DND-41 (cell line): Measurements from ENCODE around the gene EFNA3.
"Not testable (repeated sequence)": the region's sequence is repeated elsewhere in the genome, so short reads cannot be mapped to it uniquely, and the experiment has no call there.

Experiments
- ATAC-seq: fragments of 200-7000 bp; cut with Tn5 transposase; 3 replicates; pipeline ENCODE4 v1.9.1; 2021; ENCODE audit warnings: low read depth; ENCODE audit not compliant: insufficient read depth
- DNase-seq: peaks from one replicate; pipeline ENCODE4 v3.0.0-alpha.2; 2020
- H2AFZ ChIP-seq: 2 replicates; pipeline ENCODE4 v1.6.0; 2012; ENCODE audit warnings: low read depth, low read length
- H3K27ac ChIP-seq: 2 replicates; pipeline ENCODE4 v1.5.1; 2012; ENCODE audit warnings: low read length, inconsistent platforms
- H3K27me3 ChIP-seq: fragments of 200-600 bp; sonication (generic); 2 replicates; pipeline ENCODE4 v1.6.0; 2012; ENCODE audit warnings: low read length, mild to moderate bottlenecking, inconsistent platforms; ENCODE audit not compliant: insufficient read depth, poor library complexity
- H3K36me3 ChIP-seq: 2 replicates; pipeline ENCODE4 v1.5.1; 2012; ENCODE audit warnings: low read length, inconsistent platforms; ENCODE audit not compliant: insufficient read depth
- H3K4me1 ChIP-seq: 2 replicates; pipeline ENCODE4 v1.5.1; 2012; ENCODE audit warnings: mild to moderate bottlenecking, low read length; ENCODE audit not compliant: insufficient read depth
- H3K4me2 ChIP-seq: 2 replicates; pipeline ENCODE4 v1.6.0; 2012; ENCODE audit warnings: mild to moderate bottlenecking, moderate library complexity, low read length, inconsistent platforms; ENCODE audit not compliant: insufficient read depth
- H3K4me3 ChIP-seq, 2 experiments: fragments of 200-600 bp in 1 of 2; shearing (Covaris generic) in 1 of 2; 2 replicates each; pipeline ENCODE4 v1.5.1; 2012 to 2016; ENCODE audit warnings: inconsistent platforms in 2 of 2, low read length in 2 of 2, mild to moderate bottlenecking in 2 of 2, low read depth in 1 of 2, moderate library complexity in 1 of 2
- H3K79me2 ChIP-seq: 2 replicates; pipeline ENCODE4 v1.6.0; 2012; ENCODE audit warnings: low read length, inconsistent platforms; ENCODE audit not compliant: insufficient read depth
- H3K9ac ChIP-seq: 2 replicates; pipeline ENCODE4 v1.6.0; 2012; ENCODE audit warnings: low read depth, mild to moderate bottlenecking, inconsistent platforms, low read length, moderate library complexity
- H3K9me3 ChIP-seq: 2 replicates; pipeline ENCODE4 v1.5.1; 2012; ENCODE audit warnings: low read length, moderate library complexity, mild to moderate bottlenecking, inconsistent platforms; ENCODE audit not compliant: insufficient read depth, severe bottlenecking
- H4K20me1 ChIP-seq: 2 replicates; pipeline ENCODE4 v1.6.0; 2012; ENCODE audit warnings: low read length; ENCODE audit not compliant: insufficient read depth
- EZH2 ChIP-seq: IDR thresholded peaks from 3 replicates; pipeline ENCODE4 v1.6.1; 2012; ENCODE audit warnings: borderline replicate concordance, low read depth, mild to moderate bottlenecking, moderate library complexity, low read length, inconsistent platforms; ENCODE audit not compliant: severe bottlenecking
- TF ChIP-seq, protein P1 (sequence below): IDR thresholded peaks from 2 replicates; pipeline ENCODE4 v1.5.1; 2012; ENCODE audit warnings: borderline replicate concordance, low read length, moderate library complexity, mild to moderate bottlenecking; ENCODE audit not compliant: poor library complexity, severe bottlenecking; ENCODE audit errors: extremely low read depth

The EFNA3 gene

DNA sequence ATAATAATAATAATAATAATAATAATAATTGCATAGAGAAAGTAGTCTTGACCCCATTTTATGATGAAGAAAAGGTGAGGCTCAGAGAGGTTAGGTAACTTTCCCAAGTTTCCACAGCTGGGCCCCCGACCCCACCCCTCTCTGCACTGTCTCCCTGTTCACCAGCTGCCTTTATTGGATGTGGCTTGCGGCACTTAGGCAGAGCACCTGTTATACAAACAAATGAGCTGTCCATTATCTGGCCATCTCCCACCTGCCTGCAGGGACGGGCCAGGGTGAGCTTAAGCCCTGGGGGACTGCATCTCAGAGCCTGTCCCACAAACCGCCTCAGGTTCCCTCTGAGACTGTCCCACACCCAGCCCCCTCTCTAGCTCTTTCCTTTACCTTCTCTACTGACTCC, 39.0 kb downstream of the EFNA3 start:
- Histone ChIP-seq H2AFZ (no peak overlapping the region), H3K9ac (no peak overlapping the region), H3K9me3 (no peaks in the 10 kb centered on the region), H3K4me3 (no peak overlapping the region), H3K36me3 (no peaks in the 10 kb centered on the region), H4K20me1 (no peaks in the 10 kb centered on the region), H3K79me2 (no peaks in the 10 kb centered on the region), H3K4me1 (no peaks in the 10 kb centered on the region), H3K4me2 (no peak overlapping the region), H3K27me3 (peaks cover 16% of the 10 kb centered on the region), H3K27ac (no peak overlapping the region)
- no peak for ATAC-seq
- TF ChIP-seq, protein P1, sequence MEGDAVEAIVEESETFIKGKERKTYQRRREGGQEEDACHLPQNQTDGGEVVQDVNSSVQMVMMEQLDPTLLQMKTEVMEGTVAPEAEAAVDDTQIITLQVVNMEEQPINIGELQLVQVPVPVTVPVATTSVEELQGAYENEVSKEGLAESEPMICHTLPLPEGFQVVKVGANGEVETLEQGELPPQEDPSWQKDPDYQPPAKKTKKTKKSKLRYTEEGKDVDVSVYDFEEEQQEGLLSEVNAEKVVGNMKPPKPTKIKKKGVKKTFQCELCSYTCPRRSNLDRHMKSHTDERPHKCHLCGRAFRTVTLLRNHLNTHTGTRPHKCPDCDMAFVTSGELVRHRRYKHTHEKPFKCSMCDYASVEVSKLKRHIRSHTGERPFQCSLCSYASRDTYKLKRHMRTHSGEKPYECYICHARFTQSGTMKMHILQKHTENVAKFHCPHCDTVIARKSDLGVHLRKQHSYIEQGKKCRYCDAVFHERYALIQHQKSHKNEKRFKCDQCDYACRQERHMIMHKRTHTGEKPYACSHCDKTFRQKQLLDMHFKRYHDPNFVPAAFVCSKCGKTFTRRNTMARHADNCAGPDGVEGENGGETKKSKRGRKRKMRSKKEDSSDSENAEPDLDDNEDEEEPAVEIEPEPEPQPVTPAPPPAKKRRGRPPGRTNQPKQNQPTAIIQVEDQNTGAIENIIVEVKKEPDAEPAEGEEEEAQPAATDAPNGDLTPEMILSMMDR: no peak
- TF ChIP-seq EZH2: no peak
- no peak for DNase-seq

DNA sequence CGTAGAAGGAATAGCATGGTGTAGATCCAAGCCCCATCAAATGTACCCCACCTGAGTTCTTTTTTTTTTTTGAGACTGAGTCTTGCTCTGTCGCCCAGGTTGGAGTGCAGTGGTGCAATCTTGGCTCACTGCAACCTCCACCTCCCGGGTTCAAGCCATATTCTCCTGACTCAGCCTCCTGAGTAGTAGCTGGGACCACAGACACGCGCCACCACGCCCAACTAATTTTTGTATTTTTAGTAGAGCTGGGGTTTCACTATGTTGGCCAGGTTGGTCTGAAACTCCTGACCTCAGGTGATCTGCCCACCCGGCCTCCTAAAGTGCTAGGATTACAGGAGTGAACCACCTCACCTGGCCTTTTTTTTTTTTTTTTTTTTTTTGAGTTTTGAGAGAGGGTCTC, 39.5 kb downstream of the EFNA3 start:
- not testable (repeated sequence) for H2AFZ ChIP-seq, ATAC-seq, H3K27ac ChIP-seq, DNase-seq, H3K9me3 ChIP-seq, H3K79me2 ChIP-seq, H3K4me1 ChIP-seq, H4K20me1 ChIP-seq, H3K9ac ChIP-seq, H3K4me2 ChIP-seq, H3K4me3 ChIP-seq, H3K36me3 ChIP-seq
- H3K27me3 ChIP-seq: peaks cover 16% of the 10 kb centered on the region

DNA sequence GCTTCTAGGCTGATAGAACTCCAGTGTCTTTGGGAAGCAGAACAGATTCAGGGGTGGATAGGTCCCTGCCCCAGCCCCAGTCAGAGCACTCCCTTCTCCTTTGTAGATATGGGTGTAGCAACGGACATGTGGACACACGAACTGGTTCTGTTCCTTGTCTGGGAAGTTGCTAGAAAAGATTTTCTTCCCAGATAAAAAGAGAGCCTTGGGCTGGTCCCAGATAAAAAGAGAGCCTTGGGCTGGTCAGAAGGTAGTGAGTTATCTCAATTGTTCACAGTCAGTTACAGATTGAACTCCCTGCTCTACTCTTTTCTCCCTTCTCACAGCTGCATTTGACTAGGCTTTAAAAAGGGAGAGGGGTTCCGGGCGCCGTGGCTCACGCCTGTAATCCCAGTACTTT, 41.6 kb downstream of the EFNA3 start:
- no peaks in the 10 kb centered on the region for H3K79me2 ChIP-seq
- H3K4me1 ChIP-seq: no peaks in the 10 kb centered on the region
- H4K20me1 ChIP-seq: no peaks in the 10 kb centered on the region
- H3K9me3 ChIP-seq: no peaks in the 10 kb centered on the region
- ATAC-seq: no peak
- DNase-seq: no peak
- no peak overlapping the region for H3K9ac ChIP-seq
- H2AFZ ChIP-seq: no peak overlapping the region
- no peak overlapping the region for H3K27ac ChIP-seq
- peaks cover 16% of the 10 kb centered on the region for H3K27me3 ChIP-seq
- H3K36me3 ChIP-seq: no peaks in the 10 kb centered on the region
- H3K4me3 ChIP-seq: no peak overlapping the region
- TF ChIP-seq, protein P1: no peak
- no peak overlapping the region for H3K4me2 ChIP-seq

DNA sequence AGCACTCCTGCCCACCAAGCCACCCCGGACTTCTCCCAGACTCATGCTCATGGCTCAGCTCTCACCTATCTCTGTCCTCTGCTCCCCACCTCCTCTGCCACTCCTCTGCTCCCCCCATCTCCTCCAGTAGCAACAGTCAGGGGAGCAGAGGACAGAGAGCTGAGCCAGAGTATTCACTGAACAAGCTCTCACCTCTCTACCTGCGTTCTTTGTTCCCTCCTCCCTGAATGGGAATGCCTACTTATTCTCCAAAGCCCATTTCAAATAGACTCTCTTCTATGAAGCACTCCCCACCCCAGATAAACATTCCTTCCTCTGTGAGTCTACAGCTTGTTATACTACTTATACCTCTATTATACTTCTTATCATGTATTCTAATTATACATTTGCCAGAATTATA, 42.6 kb downstream of the EFNA3 start:
- Histone ChIP-seq H3K4me2 (no peak overlapping the region), H3K9ac (no peak overlapping the region), H3K9me3 (no peaks in the 10 kb centered on the region), H2AFZ (no peak overlapping the region), H3K4me1 (no peaks in the 10 kb centered on the region), H3K4me3 (no peak overlapping the region), H4K20me1 (no peaks in the 10 kb centered on the region), H3K27ac (no peak overlapping the region), H3K79me2 (no peaks in the 10 kb centered on the region), H3K36me3 (no peaks in the 10 kb centered on the region), H3K27me3 (peaks cover 24% of the 10 kb centered on the region)
- TF ChIP-seq, protein P1: no peak
- no peak for TF ChIP-seq EZH2
- ATAC-seq (no peak), DNase-seq (no peak)
